GM10248 (cell line): ENCODE data around the gene NARF.
"Not testable (repeated sequence)": the region's sequence is repeated elsewhere in the genome, so short reads cannot be mapped to it uniquely, and the experiment has no call there.

ENCODE experiments used
- CTCF ChIA-PET: fragments of 300-600 bp; sonication (Branson Sonifier 250); formaldehyde crosslinking; extraction: SDS; loops from one replicate; lab custom pipeline; 2021; ENCODE audit warnings: antibody characterized with exemption; lab: Yijun Ruan, JAX
- POLR2A ChIA-PET: fragments of 350-650 bp; sonication (Branson Sonifier 250); formaldehyde crosslinking; extraction: SDS; loops from one replicate; lab custom pipeline; 2020; ENCODE audit warnings: antibody characterized with exemption; lab: Yijun Ruan, JAX
- DNase-seq: peaks from one replicate; pipeline ENCODE4 v3.0.0; 2012; ENCODE audit errors: extremely low spot score
- CTCF ChIP-seq: IDR thresholded peaks from 2 replicates; pipeline ENCODE4 v1.5.1; 2012; ENCODE audit warnings: mild to moderate bottlenecking, low read depth; ENCODE audit errors: extremely low read depth, missing control alignments, control extremely low read depth

Gene NARF

DNA sequence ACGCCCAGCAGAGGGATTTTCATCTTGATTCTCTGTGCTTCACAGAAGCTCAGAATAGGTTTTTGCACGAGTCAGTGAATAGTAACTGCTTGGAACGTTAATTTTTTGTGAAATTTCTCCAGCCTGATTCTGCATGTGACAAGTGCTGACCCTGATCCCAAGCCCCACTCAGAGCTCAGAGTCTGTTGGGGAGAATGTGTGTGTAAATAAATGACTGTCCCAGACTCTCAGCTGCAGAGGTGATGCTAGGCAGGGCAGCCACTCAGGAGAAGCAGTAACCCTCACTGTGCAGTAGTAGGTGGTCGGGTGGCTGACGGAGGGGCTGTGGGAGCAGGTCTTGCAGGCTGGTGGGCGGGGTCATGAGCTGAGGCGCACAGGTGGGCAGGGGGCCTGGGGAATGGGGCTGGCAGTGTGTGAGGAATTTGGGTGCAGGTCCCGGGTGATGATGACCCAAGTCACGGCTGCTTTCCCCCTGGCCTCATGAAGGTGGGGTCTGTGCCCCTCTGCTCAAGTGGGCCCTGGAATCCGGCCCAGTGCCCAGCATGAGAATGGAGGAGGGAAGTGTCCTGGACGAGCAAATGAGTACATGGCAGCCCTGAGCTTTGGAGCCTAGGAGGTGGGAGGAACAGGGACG is 44.7 kb downstream of the NARF start:
- POLR2A ChIA-PET, result interaction anchor here (0.7 to 1.4 kb wide), 2 partner anchors 16 to 520 kb away, joined by 4 to 8 read pairs; partner anchors contain the start of gene FOXK2
- TF ChIP-seq CTCF, result no peak
- CTCF ChIA-PET, result interaction anchor here (0.7 to 3.4 kb wide), 8 partner anchors 8 to 48 kb away, joined by 3 to 9 read pairs (median 4); no protein-coding TSS in a partner anchor
- no peak for DNase-seq

GRCh38 chr17:82503728-82504308 is 45.3 kb downstream of the NARF start:
- DNase-seq, result no peak
- CTCF ChIA-PET, result interaction anchor here (1.0 to 3.4 kb wide), 8 partner anchors 8 to 49 kb away, joined by 3 to 9 read pairs (median 4); partner anchors contain the start of gene FOXK2

GRCh38 chr17:82505296-82505695 is 46.8 kb downstream of the NARF start:
- no peak for DNase-seq
- ChIA-PET CTCF (interaction anchor here (1.3 to 3.4 kb wide), 7 partner anchors 11 to 153 kb away, joined by 3 to 13 read pairs (median 7); partner anchors contain the start of gene FOXK2), POLR2A (interaction anchor here (1.4 kb wide), 1 partner anchor 14 kb away, joined by 8 read pairs; the partner anchor contains the start of gene FOXK2)
- TF ChIP-seq CTCF, result no peak

More at GRCh38 chr17:82503728-82504308, 45.3 kb downstream of the NARF start:
- POLR2A ChIA-PET, result interaction anchor here (1.4 kb wide), 1 partner anchor 16 kb away, joined by 8 read pairs; the partner anchor contains the start of gene FOXK2
- no peak for TF ChIP-seq CTCF

GRCh38 chr17:82506402-82506801 is 47.9 kb downstream of the NARF start:
- ChIA-PET CTCF (interaction anchor here (0.9 to 3.4 kb wide), 10 partner anchors 11 to 154 kb away, joined by 3 to 13 read pairs (median 5); partner anchors contain the start of gene FOXK2), POLR2A (interaction anchor here (0.5 to 1.4 kb wide), 5 partner anchors 10 to 30 kb away, joined by 3 to 8 read pairs (median 4); partner anchors contain the start of gene FOXK2)
- peak; percentile 63 for DNase-seq

DNA sequence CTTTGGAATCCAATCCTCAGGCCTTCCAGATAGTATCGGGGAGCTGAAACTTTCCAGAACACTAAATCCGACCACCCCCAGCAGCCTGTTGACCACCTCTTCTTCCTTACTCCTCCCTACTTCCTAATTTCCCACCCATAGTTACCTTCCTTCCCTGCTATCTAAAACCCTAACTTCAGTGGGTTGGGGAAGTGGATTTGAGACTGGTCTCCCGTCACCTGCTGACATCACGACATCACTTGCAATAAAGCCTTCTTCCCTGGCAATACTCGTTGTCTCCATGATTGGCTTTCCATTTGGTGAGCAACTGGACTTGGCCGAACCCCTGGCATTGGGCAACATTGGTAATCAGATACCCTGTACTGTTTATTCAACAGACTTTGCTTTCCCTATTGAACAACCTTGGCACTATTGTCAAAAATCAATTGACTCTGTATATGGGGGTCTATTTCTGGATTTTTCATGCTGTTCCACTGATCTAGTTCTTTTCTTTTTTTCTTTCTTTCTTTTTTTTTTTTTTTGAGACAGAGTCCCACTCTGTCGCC is 49.2 kb downstream of the NARF start:
- CTCF ChIA-PET, result interaction anchor here (0.9 to 3.2 kb wide), 4 partner anchors 12 to 47 kb away, joined by 3 to 13 read pairs (median 10); partner anchors contain the start of gene FOXK2
- no peak for DNase-seq
- POLR2A ChIA-PET, result no interaction called here
- no peak for TF ChIP-seq CTCF

DNA sequence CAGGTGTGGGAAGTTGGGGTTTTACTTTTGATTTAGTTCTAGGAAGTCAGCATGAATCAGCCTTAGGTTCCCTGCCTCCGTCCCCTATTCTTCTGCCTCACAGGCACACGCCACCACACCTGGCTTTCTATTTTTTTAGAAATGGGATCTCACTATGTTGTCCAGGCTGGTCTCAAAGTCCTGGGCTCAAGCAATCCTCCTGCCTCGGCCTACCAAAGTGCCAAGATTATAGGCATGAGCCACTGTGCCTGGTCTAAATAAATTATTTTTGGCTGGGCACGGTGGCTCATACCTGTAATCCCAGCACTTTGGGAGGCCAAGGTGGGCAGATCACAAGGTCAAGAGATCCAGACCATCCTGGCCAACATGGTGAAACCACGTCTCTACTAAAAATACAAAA is 53.1 kb downstream of the NARF start:
- POLR2A ChIA-PET, DNase-seq, CTCF ChIA-PET: not testable (repeated sequence)

DNA sequence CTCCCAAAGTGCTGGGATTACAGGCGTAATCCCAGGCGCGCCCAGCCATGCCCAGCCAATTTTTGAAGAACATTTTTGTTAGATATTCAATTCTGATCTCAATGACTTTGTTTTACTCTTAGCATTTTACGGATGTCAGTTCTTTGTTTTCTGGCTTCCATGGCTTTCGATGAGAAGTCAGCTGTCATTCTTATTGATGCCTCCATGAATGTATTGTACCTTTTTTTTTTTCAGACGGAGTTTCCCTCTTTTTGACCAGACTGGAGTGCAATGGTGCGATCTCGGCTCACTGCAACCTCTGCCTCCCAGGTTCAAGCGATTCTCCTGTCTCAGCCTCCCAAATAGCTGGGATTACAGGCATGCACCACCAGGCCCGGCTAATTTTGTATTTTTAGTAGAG is 55.3 kb downstream of the NARF start:
- CTCF ChIA-PET, result interaction anchor here (1.0 to 1.9 kb wide), 3 partner anchors 20 to 40 kb away, joined by 3 to 7 read pairs (median 3); no protein-coding TSS in a partner anchor
- DNase-seq, POLR2A ChIA-PET: not testable (repeated sequence)
